ENCODE measurements around the gene ANKRD17.

Gene ANKRD17

DNA sequence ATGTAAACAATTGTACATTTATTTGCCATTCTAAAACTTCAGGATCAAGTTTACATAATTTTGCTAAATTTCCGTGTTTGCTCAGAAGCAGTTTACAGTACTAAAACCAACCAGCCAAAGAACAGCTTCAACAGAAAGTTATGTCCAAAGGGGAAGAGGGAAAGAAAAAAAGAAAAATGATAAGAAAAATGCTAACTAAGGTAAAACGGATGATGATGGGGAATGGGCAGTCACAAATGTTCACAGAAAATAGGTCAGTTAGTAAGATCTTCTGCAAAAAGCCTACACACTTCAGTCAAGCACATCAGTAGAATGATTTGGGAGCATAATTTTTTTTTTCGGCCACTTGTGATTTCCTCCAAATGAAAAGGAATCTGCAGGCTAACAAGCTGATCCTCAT, 182.8 kb downstream of the ANKRD17 start:
- H3K4me3 ChIP-seq (ENCODE audit: low read length) = no peak overlapping the region
- TF ChIP-seq, protein P1, sequence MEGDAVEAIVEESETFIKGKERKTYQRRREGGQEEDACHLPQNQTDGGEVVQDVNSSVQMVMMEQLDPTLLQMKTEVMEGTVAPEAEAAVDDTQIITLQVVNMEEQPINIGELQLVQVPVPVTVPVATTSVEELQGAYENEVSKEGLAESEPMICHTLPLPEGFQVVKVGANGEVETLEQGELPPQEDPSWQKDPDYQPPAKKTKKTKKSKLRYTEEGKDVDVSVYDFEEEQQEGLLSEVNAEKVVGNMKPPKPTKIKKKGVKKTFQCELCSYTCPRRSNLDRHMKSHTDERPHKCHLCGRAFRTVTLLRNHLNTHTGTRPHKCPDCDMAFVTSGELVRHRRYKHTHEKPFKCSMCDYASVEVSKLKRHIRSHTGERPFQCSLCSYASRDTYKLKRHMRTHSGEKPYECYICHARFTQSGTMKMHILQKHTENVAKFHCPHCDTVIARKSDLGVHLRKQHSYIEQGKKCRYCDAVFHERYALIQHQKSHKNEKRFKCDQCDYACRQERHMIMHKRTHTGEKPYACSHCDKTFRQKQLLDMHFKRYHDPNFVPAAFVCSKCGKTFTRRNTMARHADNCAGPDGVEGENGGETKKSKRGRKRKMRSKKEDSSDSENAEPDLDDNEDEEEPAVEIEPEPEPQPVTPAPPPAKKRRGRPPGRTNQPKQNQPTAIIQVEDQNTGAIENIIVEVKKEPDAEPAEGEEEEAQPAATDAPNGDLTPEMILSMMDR (IDR thresholded peaks at IDR 0.05; ENCODE audit: insufficient read depth, low read depth, low read length, missing control alignments) = no peak
- no peak for DNase-seq (ENCODE audit: low read depth)

DNA sequence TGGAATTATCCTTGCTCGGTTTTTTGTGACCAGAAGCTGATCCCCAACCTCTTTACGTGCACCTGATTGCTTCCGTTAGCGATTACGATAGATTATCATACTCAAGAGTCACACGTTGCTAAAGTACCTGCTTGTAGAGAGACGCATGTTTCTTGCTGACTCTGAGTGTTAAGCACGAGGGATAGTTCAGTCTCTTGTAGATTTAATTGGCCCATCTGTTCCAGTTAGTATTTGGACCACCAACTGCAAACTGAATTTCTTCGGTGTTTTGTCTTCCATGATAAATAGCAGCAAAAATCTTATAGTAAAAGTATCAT, 188.6 kb downstream of the ANKRD17 start:
- H3K4me3 ChIP-seq (ENCODE audit: low read length) = peak overlapping the region; percentile 77
- TF ChIP-seq, protein P1 (IDR thresholded peaks at IDR 0.05; ENCODE audit: insufficient read depth, low read depth, low read length, missing control alignments) = no peak
- DNase-seq (ENCODE audit: low read depth) = no peak

DNA sequence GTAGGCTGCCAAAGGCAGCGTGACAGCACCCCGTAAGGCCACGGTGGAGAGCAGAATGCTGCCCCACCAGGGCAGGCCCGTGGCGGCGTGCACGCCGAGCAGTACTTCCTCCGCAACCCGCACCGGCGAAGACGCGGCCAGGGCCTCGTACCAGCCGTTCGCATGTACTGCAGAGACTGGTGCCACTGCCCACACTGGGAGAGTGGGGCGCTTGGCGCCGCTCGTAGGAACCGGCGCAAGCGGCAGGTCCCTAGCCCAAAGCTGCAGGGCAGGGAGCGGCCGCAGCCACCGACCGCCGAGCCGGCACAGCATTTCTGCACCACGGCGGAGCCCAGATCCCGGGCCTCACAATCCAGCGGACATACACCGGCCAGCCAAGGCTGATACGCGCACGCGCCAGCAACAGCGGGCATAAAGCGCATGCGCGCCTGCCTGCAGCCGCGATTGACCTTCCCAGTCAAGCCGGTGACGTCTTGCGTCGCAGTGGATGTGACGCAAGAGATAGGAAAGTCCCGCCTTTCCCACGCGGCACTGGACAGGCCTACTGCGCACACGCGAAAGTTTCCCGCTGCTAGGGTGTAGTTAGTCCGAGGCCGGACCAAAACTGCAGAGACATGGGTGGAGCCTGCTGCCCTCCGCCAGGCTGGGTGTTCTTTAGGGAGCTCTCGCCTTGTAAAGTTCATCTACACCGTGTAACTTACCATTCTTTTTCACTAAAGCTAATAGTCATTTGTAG, 189.1 kb downstream of the ANKRD17 start, which contains the start of gene COX18:
Gene COX18 (minus strand): TSS at position 379 of the 736 bp plus-strand sequence. CDS start 67 bp downstream, at position 312.
- peak; percentile 98 for DNase-seq (ENCODE audit: low read depth)
- peak within 1 kb of the TSS; percentile 77 for H3K4me3 ChIP-seq (ENCODE audit: low read length)
- TF ChIP-seq, protein P1 (IDR thresholded peaks at IDR 0.05; ENCODE audit: insufficient read depth, low read depth, low read length, missing control alignments) = no peak

DNA sequence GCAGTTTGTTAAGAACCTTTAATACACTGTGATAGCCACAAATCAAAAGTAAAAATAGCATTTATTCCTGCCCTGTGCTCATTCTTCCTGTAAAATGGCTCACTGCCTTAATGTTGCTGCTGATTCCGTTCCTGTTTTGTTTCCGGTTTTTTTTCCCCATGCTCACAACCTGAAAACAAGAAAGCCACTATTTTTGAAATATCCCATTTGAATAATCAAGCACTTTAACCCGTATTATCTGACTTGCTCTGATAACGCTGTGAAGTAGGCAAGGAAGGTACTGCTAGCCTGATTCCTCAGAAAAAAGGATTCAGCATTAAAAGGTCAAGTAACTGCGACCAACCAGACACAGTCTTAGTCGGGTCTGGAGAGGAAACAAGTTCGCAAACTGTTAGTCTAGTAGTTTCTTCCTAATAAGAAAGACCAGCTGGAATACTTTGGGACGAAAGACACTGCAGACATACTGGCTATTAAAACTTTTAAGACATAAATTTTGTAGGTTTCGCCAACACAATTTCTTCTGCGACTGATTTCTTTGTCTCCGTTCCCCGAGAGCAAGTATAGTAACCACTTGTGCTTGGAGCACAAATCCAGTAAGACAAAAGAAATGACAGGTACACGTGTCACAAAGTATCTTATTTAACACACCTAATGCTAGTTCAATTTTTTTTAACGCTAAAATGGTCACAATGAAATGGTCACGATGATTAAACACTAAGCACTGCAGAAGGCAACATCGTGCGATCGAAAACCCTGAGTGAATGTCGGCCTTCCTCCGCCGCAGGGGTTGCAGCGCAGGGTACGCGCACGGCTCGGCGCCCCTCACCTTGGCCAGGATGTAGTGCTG, 189.9 kb downstream of the ANKRD17 start:
- peak; percentile 38 for DNase-seq (ENCODE audit: low read depth)
- H3K4me3 ChIP-seq (ENCODE audit: low read length) = peak overlapping the region; percentile 77
- TF ChIP-seq, protein P1 (IDR thresholded peaks at IDR 0.05; ENCODE audit: insufficient read depth, low read depth, low read length, missing control alignments) = no peak

DNA sequence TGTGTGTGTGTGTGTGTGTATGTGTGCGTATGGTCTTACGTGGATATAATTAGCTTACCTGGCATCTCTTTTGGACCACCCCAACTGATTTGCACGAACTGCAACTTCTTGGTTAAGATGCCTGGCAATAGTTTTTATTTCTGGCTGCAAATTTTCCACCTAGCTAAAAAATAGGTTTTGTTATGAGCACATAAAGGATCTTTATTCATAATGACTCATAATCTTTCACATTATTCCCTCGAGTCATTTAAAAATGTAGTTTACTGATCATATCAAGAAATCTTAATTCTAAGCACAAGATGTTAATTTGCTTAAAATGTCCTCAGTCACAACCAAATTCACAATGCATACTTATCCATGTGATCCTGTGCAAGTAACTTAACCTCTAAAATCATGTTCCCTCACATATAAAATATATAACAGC, 190.6 kb downstream of the ANKRD17 start:
- peak overlapping the region; percentile 77 for H3K4me3 ChIP-seq (ENCODE audit: low read length)
- DNase-seq (ENCODE audit: low read depth) = peak; percentile 38
- TF ChIP-seq, protein P1 (IDR thresholded peaks at IDR 0.05; ENCODE audit: insufficient read depth, low read depth, low read length, missing control alignments) = no peak

DNA sequence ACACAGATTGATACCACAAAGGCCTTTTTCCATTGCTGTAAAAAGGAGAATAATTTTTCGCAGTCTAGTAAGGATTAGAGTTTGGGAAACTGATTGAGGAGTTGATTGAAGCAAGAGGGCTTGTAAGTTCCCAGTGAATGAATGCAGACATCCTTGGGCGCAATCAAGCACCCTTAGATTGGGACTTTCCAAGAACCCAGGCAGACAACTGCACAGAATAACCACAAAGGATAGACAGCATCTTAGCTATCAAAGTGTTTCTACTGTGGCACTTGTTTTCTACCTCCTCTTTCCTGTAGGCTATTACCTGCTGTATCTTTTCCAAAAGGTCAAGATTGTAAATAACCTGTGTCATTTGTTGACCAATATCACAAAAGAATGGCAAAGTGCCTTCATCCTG, 191.7 kb downstream of the ANKRD17 start:
- TF ChIP-seq, protein P1 (IDR thresholded peaks at IDR 0.05; ENCODE audit: insufficient read depth, low read depth, low read length, missing control alignments) = no peak
- no peak for DNase-seq (ENCODE audit: low read depth)
- H3K4me3 ChIP-seq (ENCODE audit: low read length) = no peak overlapping the region
